Measurements from ENCODE around the gene AATF. TPM values are rescaled to one million over a fixed set of nuclear protein-coding genes. Genes with fewer than 3 reads are reported as not detected.

The AATF gene
- total RNA-seq, 3 donors from 2014 or later, result 34.4 to 47.2 (median 40.0) TPM

DNA sequence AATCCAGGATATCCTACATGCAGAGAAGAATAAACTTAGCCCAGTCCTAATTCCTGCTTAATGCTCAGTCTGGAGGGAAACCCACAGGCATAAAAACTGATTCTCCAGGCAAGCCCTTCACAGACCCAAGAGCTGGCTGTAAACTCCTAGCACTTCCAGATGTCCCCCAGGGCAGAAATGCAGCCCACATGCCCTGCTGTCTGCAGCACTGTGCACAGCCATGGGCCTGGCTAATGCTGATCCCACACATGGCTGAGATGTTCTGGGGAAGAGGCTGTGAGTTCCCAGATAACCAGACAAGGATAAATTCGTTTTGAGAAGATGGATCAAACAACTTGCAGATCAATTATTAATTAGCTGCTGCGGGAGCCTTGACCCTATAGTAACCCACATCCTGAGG, 148.4 kb downstream of the AATF start:
- Histone ChIP-seq H3K27ac (no peak overlapping the region), H3K9me3 (no peaks in the 10 kb centered on the region), H3K4me3 (no peak overlapping the region), H3K36me3 (no peaks in the 10 kb centered on the region), H3K4me1 (no peaks in the 10 kb centered on the region), H3K27me3 (no peaks in the 10 kb centered on the region)
- TF ChIP-seq POLR2AphosphoS5 (IDR thresholded peaks at IDR 0.05), result no peak
- TF ChIP-seq, protein P1, sequence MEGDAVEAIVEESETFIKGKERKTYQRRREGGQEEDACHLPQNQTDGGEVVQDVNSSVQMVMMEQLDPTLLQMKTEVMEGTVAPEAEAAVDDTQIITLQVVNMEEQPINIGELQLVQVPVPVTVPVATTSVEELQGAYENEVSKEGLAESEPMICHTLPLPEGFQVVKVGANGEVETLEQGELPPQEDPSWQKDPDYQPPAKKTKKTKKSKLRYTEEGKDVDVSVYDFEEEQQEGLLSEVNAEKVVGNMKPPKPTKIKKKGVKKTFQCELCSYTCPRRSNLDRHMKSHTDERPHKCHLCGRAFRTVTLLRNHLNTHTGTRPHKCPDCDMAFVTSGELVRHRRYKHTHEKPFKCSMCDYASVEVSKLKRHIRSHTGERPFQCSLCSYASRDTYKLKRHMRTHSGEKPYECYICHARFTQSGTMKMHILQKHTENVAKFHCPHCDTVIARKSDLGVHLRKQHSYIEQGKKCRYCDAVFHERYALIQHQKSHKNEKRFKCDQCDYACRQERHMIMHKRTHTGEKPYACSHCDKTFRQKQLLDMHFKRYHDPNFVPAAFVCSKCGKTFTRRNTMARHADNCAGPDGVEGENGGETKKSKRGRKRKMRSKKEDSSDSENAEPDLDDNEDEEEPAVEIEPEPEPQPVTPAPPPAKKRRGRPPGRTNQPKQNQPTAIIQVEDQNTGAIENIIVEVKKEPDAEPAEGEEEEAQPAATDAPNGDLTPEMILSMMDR (IDR thresholded peaks at IDR 0.05), result no peak
- no peak for TF ChIP-seq POLR2A (IDR thresholded peaks at IDR 0.05)
- intact Hi-C loops (cut with DNase I; ENCODE audit: low total_unique reads), result no loop called here
- no peak for DNase-seq (ENCODE audit: low spot score in 2 of 2)

DNA sequence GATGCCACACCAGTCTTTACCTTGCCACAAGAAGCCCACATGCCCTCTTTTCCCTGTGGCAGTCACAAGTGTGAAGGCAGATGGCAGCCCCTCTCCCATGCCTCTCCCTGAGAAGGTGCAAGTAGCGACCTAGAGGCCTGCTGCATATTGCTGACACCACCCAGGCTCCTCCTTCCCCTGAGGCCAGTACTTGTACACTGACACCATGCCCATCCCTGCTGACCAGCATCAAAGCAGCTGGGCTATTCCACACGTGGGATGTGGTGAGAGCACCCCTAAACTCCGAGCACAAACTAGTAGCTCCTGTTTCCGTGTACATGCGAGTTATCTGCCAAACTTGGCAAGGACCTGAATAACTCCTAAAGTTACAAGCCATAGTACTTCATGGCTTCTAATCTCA, 149.4 kb downstream of the AATF start:
- intact Hi-C loops (cut with DNase I; ENCODE audit: low total_unique reads), result no loop called here
- no peak for DNase-seq (ENCODE audit: low spot score in 2 of 2)
- H3K9me3 ChIP-seq, result no peaks in the 10 kb centered on the region
- H3K27ac ChIP-seq, result no peak overlapping the region
- H3K27me3 ChIP-seq, result no peaks in the 10 kb centered on the region
- TF ChIP-seq POLR2AphosphoS5 (IDR thresholded peaks at IDR 0.05), result no peak
- TF ChIP-seq POLR2A (IDR thresholded peaks at IDR 0.05), result no peak
- TF ChIP-seq, protein P1 (IDR thresholded peaks at IDR 0.05), result no peak
- H3K4me1 ChIP-seq, result no peaks in the 10 kb centered on the region
- H3K4me3 ChIP-seq, result no peak overlapping the region
- H3K36me3 ChIP-seq, result no peaks in the 10 kb centered on the region

DNA sequence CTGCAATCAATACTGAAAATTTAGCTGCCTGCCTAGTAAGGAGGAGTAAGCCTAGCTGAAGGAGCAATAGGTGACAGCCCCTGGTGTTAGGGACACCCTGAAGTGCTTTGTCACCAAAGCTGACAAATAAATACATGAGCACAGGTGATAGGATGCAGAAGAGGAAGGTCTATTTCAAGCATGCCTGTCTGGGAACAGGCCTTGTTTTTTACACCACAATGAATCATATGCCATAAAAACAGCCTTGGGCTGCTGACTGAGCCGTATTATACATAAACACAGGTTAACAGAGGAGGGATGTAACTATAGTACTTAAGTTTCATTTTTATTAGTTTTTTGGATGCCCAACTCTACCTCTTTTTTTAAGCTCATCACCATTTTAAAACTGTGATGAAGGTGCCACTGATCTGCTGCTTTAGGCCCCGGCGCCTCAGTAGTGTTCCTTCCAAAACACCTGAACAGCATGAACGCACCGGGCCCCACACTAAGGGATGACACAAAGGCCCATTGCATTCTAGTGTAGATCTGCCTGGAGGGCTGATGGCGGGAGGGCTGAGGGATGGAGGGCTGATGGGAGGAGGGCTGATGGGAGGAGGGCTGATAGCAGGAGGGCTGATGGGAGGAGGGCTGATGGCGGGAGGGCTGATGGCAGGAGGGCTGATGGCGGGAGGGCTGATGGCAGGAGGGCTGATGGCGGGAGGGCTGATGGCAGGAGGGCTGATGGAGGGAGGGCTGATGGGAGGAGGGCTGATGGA, 150.3 kb downstream of the AATF start:
- no peak for TF ChIP-seq POLR2AphosphoS5 (IDR thresholded peaks at IDR 0.05)
- TF ChIP-seq, protein P1 (IDR thresholded peaks at IDR 0.05), result no peak
- TF ChIP-seq POLR2A (IDR thresholded peaks at IDR 0.05), result no peak
- Histone ChIP-seq H3K27ac (no peak overlapping the region), H3K4me3 (no peak overlapping the region), H3K4me1 (no peaks in the 10 kb centered on the region), H3K27me3 (no peaks in the 10 kb centered on the region), H3K36me3 (no peaks in the 10 kb centered on the region), H3K9me3 (no peaks in the 10 kb centered on the region)
- intact Hi-C loops (cut with DNase I; ENCODE audit: low total_unique reads), result no loop called here
- DNase-seq (ENCODE audit: low spot score in 2 of 2), result no peak

DNA sequence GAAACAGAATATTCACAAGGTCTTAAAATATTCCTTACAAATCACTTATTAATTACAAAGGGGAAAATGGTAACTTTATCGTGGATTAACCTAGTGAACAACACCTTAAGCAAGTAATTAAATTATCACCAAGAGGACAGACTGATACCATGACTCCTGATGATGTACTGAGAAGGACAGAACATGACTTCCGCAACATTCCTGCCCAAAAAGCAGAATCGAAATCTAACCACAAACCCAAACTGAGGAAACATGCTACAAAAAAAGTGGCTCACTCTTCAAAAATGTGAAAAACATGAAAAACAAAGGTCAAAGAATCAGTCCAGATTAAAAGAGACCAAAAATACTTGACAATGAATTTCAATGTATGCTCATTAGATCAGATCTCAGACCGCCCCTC, 151.5 kb downstream of the AATF start:
- no peak overlapping the region for H3K27ac ChIP-seq
- H3K27me3 ChIP-seq, result no peaks in the 10 kb centered on the region

DNA sequence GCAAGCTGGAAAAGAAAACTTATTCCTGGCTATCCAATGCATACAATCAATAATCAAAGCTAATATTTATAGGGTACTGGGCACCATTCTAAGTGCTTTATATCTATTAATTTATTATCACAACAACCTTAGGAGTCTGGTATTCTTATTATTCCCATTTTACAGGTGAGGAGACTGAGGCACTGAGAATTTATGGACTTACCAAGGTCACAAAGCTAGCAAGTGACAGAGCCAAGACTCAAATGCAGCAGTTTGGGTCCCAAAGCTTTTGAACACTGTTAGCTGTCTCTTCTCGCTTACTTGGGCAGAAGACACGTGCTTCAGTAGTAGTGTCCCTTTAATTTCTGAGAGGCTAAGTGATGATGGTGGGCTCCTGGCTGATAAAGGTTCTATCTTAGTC, 152.6 kb downstream of the AATF start:
- no peaks in the 10 kb centered on the region for H3K36me3 ChIP-seq
- no peaks in the 10 kb centered on the region for H3K4me1 ChIP-seq

More for the DNA sequence above, 151.5 kb downstream of the AATF start:
- DNase-seq (ENCODE audit: low spot score in 2 of 2), result no peak
- Histone ChIP-seq H3K9me3 (no peaks in the 10 kb centered on the region), H3K36me3 (no peaks in the 10 kb centered on the region), H3K4me3 (no peak overlapping the region), H3K4me1 (no peaks in the 10 kb centered on the region)
- intact Hi-C loops (cut with DNase I; ENCODE audit: low total_unique reads), result no loop called here
- no peak for TF ChIP-seq POLR2AphosphoS5 (IDR thresholded peaks at IDR 0.05)
- no peak for TF ChIP-seq POLR2A (IDR thresholded peaks at IDR 0.05)
- TF ChIP-seq, protein P1 (IDR thresholded peaks at IDR 0.05), result no peak

More for the DNA sequence above, 152.6 kb downstream of the AATF start:
- no peak for TF ChIP-seq POLR2AphosphoS5 (IDR thresholded peaks at IDR 0.05)
- TF ChIP-seq, protein P1 (IDR thresholded peaks at IDR 0.05), result no peak
- no peak for TF ChIP-seq POLR2A (IDR thresholded peaks at IDR 0.05)
- DNase-seq (ENCODE audit: low spot score in 2 of 2), result no peak
- intact Hi-C loops (cut with DNase I; ENCODE audit: low total_unique reads), result no loop called here
- Histone ChIP-seq H3K9me3 (no peaks in the 10 kb centered on the region), H3K27ac (no peak overlapping the region), H3K27me3 (no peaks in the 10 kb centered on the region), H3K4me3 (no peak overlapping the region)

Measured in breast epithelium (tissue), 4 donors.